Smooth muscle cell (in vitro differentiated cells): ENCODE results near the gene SPATA13. TPM values are rescaled to one million over a fixed set of nuclear protein-coding genes. Genes with fewer than 3 reads are reported as not detected.

Source experiments
- DNase-seq: peaks from one replicate; lab custom pipeline; 2025; ENCODE audit not compliant: unreplicated experiment; lab: John Stamatoyannopoulos, UW
- H2AFZ ChIP-seq: fragments of 200-600 bp; sonication (generic); 2 replicates; pipeline ENCODE4 v1.6.0; 2016; ENCODE audit warnings: antibody characterized with exemption, low read depth, mild to moderate bottlenecking
- H3F3A ChIP-seq: fragments of 200-600 bp; sonication (generic); 2 replicates; pipeline ENCODE4 v1.6.0; 2017; ENCODE audit warnings: antibody characterized with exemption, low read depth
- H3K27ac ChIP-seq: fragments of 200-600 bp; sonication (generic); 2 replicates; pipeline ENCODE4 v1.5.1; 2016; ENCODE audit warnings: low read depth, mild to moderate bottlenecking
- H3K27me3 ChIP-seq: fragments of 200-600 bp; sonication (generic); 2 replicates; pipeline ENCODE4 v1.6.1; 2016; ENCODE audit warnings: low read depth, mild to moderate bottlenecking
- H3K36me3 ChIP-seq: fragments of 200-600 bp; sonication (generic); 2 replicates; pipeline ENCODE4 v1.5.1; 2016; ENCODE audit warnings: low read depth
- H3K4me1 ChIP-seq: fragments of 200-600 bp; sonication (generic); 2 replicates; pipeline ENCODE4 v1.5.1; 2016; ENCODE audit warnings: low read depth
- H3K4me2 ChIP-seq: fragments of 200-600 bp; sonication (generic); 2 replicates; pipeline ENCODE4 v1.6.0; 2016; ENCODE audit warnings: mild to moderate bottlenecking
- H3K4me3 ChIP-seq: fragments of 200-600 bp; sonication (generic); 2 replicates; pipeline ENCODE4 v1.5.1; 2016; ENCODE audit warnings: mild to moderate bottlenecking
- H3K79me2 ChIP-seq: fragments of 200-600 bp; sonication (generic); 2 replicates; pipeline ENCODE4 v1.6.0; 2016; ENCODE audit warnings: low read depth, mild to moderate bottlenecking
- H3K9ac ChIP-seq: fragments of 200-600 bp; sonication (generic); 2 replicates; pipeline ENCODE4 v1.6.0; 2016; ENCODE audit warnings: low read depth
- H3K9me3 ChIP-seq: fragments of 200-600 bp; sonication (generic); replicated peaks from 2 replicates; pipeline ENCODE4 v1.5.1; 2016; ENCODE audit warnings: low read depth
- H4K20me1 ChIP-seq: fragments of 200-600 bp; sonication (generic); 2 replicates; pipeline ENCODE4 v1.6.0; 2016; ENCODE audit warnings: low read depth
- WGBS: methylation state at CpG from one replicate; pipeline ENCODE4 v1.1.7; 2016; ENCODE audit warnings: low lambda C conversion rate; 5-methylcytosine and 5-hydroxymethylcytosine counted together
- polyA plus RNA-seq: library from polyadenylated mRNA; unstranded; fragments of >200 nt; fragmentation: Nextera tagmentation; extraction: Ambion mirVana; gene quantifications from 2 replicates; pipeline ENCODE4 v1.2.1, GENCODE V29; 2016
- total RNA-seq: library from RNA; depleted of rRNA; stranded (reverse); fragments of >200 nt; gene quantifications from 2 replicates; pipeline ENCODE4 v1.2.3, GENCODE V29; 2014
- TF ChIP-seq, protein P1 (sequence below): fragments of 200-600 bp; sonication (generic); IDR thresholded peaks from 2 replicates; pipeline ENCODE4 v1.5.1; 2017; ENCODE audit warnings: borderline replicate concordance, mild to moderate bottlenecking, antibody characterized with exemption; ENCODE audit not compliant: insufficient read depth, poor library complexity, severe bottlenecking

Gene SPATA13
- total and polyA plus RNA-seq, 2 experiments from 2014 or later: 7.1 to 16.6 TPM

DNA sequence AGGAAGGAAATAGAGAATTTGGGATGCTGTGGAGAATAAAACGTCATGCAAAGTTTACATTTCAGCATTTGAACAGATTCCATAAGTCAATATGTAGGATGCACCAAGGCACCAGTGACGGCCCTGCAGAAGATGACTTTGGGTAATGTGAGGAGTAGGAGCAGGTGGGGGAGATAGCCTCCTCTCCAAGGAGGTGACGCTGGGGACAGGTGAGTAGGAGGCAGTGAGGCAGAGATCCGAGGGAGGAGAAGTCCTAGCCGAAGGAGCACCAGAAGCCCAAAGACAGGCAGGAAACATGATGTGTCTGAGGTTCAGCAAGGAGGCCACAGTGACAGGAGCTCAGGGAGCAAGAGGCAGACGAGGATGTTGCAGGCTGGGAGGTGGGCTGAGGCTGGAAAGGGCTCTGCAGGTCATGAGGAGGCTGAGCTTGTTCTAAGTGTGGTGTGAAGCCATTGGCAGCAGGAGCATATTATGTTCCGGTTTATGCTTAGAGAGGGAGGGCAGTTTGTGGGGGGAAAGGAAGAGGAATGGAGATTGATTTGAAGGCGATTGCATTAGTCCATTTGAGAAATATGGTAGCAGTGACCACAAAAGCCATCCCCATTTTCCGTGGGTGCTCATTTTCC, 93.1 kb downstream of the SPATA13 start:
- no peak overlapping the region for H3K4me2 ChIP-seq
- H3K9me3 ChIP-seq: no peaks in the 10 kb centered on the region
- no peaks in the 10 kb centered on the region for H3K79me2 ChIP-seq
- WGBS: 96% methylated on average over 9 of the region's 9 CpGs
- H3K27me3 ChIP-seq: no peaks in the 10 kb centered on the region
- peaks cover 7% of the 10 kb centered on the region for H3K4me1 ChIP-seq
- no peaks in the 10 kb centered on the region for H3F3A ChIP-seq
- no peak overlapping the region for H3K27ac ChIP-seq
- no peak for DNase-seq
- TF ChIP-seq, protein P1, sequence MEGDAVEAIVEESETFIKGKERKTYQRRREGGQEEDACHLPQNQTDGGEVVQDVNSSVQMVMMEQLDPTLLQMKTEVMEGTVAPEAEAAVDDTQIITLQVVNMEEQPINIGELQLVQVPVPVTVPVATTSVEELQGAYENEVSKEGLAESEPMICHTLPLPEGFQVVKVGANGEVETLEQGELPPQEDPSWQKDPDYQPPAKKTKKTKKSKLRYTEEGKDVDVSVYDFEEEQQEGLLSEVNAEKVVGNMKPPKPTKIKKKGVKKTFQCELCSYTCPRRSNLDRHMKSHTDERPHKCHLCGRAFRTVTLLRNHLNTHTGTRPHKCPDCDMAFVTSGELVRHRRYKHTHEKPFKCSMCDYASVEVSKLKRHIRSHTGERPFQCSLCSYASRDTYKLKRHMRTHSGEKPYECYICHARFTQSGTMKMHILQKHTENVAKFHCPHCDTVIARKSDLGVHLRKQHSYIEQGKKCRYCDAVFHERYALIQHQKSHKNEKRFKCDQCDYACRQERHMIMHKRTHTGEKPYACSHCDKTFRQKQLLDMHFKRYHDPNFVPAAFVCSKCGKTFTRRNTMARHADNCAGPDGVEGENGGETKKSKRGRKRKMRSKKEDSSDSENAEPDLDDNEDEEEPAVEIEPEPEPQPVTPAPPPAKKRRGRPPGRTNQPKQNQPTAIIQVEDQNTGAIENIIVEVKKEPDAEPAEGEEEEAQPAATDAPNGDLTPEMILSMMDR: no peak
- no peaks in the 10 kb centered on the region for H4K20me1 ChIP-seq
- no peak overlapping the region for H3K4me3 ChIP-seq
- no peak overlapping the region for H2AFZ ChIP-seq
- no peaks in the 10 kb centered on the region for H3K36me3 ChIP-seq
- no peak overlapping the region for H3K9ac ChIP-seq

DNA sequence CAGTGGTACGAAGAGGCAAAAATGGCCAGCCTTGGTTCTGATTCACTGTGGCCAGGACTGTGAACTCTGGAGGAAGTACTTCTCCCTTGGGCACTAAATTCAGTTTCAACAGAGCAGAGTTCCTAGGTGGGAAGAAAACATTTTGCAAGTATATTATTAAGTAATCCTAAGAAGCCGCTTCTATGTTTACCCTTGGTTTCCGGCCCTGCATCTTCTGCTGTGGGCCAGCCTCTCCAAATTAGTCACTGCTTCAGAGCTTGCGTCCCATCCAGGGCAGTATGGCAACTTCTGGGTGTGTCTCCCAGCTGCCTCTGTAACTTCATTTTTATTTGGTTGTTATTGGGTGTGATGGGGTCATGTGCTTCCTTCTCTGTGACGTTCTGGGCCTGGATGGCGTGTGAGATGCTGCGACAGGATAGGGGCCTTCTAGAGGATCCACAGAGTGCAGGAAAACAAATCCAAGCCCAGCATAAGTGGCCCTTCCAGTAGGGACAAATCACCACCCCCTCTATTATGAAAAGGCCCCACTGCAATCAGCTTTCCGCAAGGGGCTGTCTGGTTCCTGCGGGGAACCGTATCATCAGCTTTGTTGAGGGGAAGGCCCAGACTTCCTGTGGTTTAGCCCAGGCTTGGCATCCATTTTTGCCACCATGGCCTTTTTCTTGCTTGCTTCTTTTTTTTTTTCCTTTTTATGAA, 93.8 kb downstream of the SPATA13 start:
- no peak overlapping the region for H3K27ac ChIP-seq
- H3K36me3 ChIP-seq: no peaks in the 10 kb centered on the region
- no peak overlapping the region for H3K4me2 ChIP-seq
- H3F3A ChIP-seq: no peaks in the 10 kb centered on the region
- H3K4me1 ChIP-seq: peaks cover 7% of the 10 kb centered on the region
- 85% methylated on average over 10 of the region's 10 CpGs for WGBS
- H3K27me3 ChIP-seq: no peaks in the 10 kb centered on the region
- H3K4me3 ChIP-seq: no peak overlapping the region
- TF ChIP-seq, protein P1: no peak
- H3K79me2 ChIP-seq: no peaks in the 10 kb centered on the region
- no peak overlapping the region for H3K9ac ChIP-seq
- no peaks in the 10 kb centered on the region for H3K9me3 ChIP-seq
- no peak for DNase-seq
- H4K20me1 ChIP-seq: no peaks in the 10 kb centered on the region
- H2AFZ ChIP-seq: no peak overlapping the region

- no peak overlapping the region for H3K27ac ChIP-seq
- H3K27me3 ChIP-seq: no peaks in the 10 kb centered on the region
- no peak overlapping the region for H3K4me3 ChIP-seq
- H3K4me1 ChIP-seq: no peaks in the 10 kb centered on the region
- H4K20me1 ChIP-seq: no peaks in the 10 kb centered on the region
- H3K79me2 ChIP-seq: no peaks in the 10 kb centered on the region
- no peaks in the 10 kb centered on the region for H3K9me3 ChIP-seq
- no peak for DNase-seq
- 61% methylated on average over 1 of the region's 1 CpG for WGBS
- no peak overlapping the region for H3K4me2 ChIP-seq
- H3K36me3 ChIP-seq: no peaks in the 10 kb centered on the region
- no peaks in the 10 kb centered on the region for H3F3A ChIP-seq
- H3K9ac ChIP-seq: no peak overlapping the region
- TF ChIP-seq, protein P1: no peak
- no peak overlapping the region for H2AFZ ChIP-seq
These were observed 97.0 kb downstream of the SPATA13 start for GRCh38 chr13:24257497-24257896.
